Sigmoid colon (tissue), 7 donors: ENCODE measurements around the gene TVP23A. TPM values are rescaled to one million over a fixed set of nuclear protein-coding genes. Genes with fewer than 3 reads are reported as not detected.

Experiments used
- DNase-seq: peaks from one replicate; pipeline ENCODE4 v3.0.0-alpha.2; 2019
- H3K27ac ChIP-seq, 4 donors: fragments of 200-600 bp; sonication (generic); one replicate each; pipeline ENCODE4 v1.5.1; 2016 to 2019; ENCODE audit warnings: mild to moderate bottlenecking in 1 of 4
- H3K27me3 ChIP-seq, 3 donors: fragments of 200-600 bp; sonication (generic); one replicate each; pipeline ENCODE4 v1.5.1; 2019; ENCODE audit warnings: mild to moderate bottlenecking in 1 of 3
- H3K36me3 ChIP-seq, 4 donors: fragments of 200-600 bp; sonication (generic); one replicate each; pipeline ENCODE4 v1.5.1; 2016 to 2019
- H3K4me1 ChIP-seq, 4 donors: fragments of 200-600 bp; sonication (generic); one replicate each; pipeline ENCODE4 v1.5.1; 2017 to 2019
- H3K4me3 ChIP-seq, 4 donors: fragments of 200-600 bp; sonication (generic); one replicate each; pipeline ENCODE4 v1.5.1; 2017 to 2019; ENCODE audit warnings: mild to moderate bottlenecking in 2 of 4, moderate library complexity in 1 of 4
- H3K9me3 ChIP-seq, 4 donors: fragments of 200-600 bp in 3 of 4; sonication (generic) in 3 of 4; one replicate each; pipeline versions ENCODE4 v1.5.1 to v1.6.1; 2013 to 2019
- EP300 ChIP-seq, 4 donors: sonication (generic); formaldehyde crosslinking; IDR thresholded peaks; one replicate each; pipeline ENCODE4 v1.6.1; 2017; ENCODE audit warnings: antibody characterized with exemption in 4 of 4
- POLR2A ChIP-seq, 2 donors: fragments of 450-650 bp; IDR thresholded peaks; one replicate each; pipeline ENCODE4 v1.6.1; 2016; ENCODE audit warnings: antibody characterized with exemption in 2 of 2, mild to moderate bottlenecking in 2 of 2, moderate library complexity in 2 of 2
- POLR2AphosphoS5 ChIP-seq, 4 donors: sonication (generic); formaldehyde crosslinking; IDR thresholded peaks; one replicate each; pipeline ENCODE4 v1.6.1; 2017; ENCODE audit warnings: antibody characterized with exemption in 4 of 4
- WGBS, 2 donors: extraction: QIAGEN DNeasy Blood & Tissue Kit; methylation state at CpG; one replicate each; pipeline ENCODE4 v1.1.7; 2013; 5-methylcytosine and 5-hydroxymethylcytosine counted together
- intact Hi-C: fragments of 100-400 bp; cut with DNase I; formaldehyde crosslinking; loops from one replicate; pipeline ENCODE4 v1.15.1; 2023
- polyA plus RNA-seq, 3 donors: library from polyadenylated mRNA; stranded (reverse); fragments of 200-250 nt; gene quantifications; one replicate each; pipeline ENCODE4 v1.2.3, GENCODE V29; 2013
- total RNA-seq, 4 donors: library from RNA; depleted of rRNA; stranded (reverse); fragments of >200 nt; gene quantifications; one replicate each; pipeline ENCODE4 v1.1.0, GENCODE V29; 2016
- TF ChIP-seq, protein P1 (sequence below), 4 experiments: fragments of 450-650 bp in 3 of 4; fragments of 200-600 bp in 1 of 4; IDR thresholded peaks; one replicate each; pipeline ENCODE4 v1.5.1; 2016 to 2019; ENCODE audit warnings: antibody characterized with exemption in 4 of 4, mild to moderate bottlenecking in 3 of 4, moderate library complexity in 2 of 4
- donor health status: healthy with polysubstance abuse.
- donor health status: Bipolar disorder and iron deficiency.
- donor health status: healthy.

The TVP23A gene
- total and polyA plus RNA-seq, 7 donors: 0.14 to 0.98 (median 0.71) TPM; not detected in 2

DNA sequence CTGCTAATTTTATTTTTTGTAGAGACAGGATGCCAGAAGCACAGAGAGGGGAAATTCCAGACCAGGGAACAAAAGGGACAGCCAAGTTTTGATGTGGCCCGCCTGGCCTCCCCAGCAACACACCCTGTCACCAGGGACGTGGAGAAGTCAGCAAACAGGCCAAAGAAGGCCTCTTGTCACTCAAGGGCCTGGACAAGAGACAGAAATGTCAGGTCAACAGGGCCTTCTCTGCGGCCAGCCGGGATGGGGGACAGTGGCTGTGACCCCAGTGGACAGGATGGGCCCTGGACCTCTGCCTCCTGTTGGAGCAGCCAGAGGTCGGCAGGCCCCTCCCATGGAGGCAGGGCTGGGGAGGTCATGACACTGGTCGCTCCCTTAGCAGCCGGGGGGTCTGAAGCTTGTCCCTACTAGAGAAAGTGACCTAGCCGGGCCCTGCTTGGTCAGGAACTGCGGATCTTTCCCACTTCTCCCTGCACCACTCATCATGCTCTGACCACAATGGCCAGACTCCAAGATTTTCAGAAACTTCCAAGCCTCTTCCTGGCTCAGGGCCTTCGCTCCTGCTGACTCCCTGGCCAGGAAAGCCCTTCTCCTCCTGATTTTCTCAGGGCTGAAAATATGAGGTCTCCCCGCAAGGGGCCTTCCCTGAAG lies 9.2 kb upstream of the TVP23A start:
- peak in 1 of 4 donors; percentile 31 for TF ChIP-seq EP300 (IDR thresholded peaks at IDR 0.05)
- TF ChIP-seq, protein P1, sequence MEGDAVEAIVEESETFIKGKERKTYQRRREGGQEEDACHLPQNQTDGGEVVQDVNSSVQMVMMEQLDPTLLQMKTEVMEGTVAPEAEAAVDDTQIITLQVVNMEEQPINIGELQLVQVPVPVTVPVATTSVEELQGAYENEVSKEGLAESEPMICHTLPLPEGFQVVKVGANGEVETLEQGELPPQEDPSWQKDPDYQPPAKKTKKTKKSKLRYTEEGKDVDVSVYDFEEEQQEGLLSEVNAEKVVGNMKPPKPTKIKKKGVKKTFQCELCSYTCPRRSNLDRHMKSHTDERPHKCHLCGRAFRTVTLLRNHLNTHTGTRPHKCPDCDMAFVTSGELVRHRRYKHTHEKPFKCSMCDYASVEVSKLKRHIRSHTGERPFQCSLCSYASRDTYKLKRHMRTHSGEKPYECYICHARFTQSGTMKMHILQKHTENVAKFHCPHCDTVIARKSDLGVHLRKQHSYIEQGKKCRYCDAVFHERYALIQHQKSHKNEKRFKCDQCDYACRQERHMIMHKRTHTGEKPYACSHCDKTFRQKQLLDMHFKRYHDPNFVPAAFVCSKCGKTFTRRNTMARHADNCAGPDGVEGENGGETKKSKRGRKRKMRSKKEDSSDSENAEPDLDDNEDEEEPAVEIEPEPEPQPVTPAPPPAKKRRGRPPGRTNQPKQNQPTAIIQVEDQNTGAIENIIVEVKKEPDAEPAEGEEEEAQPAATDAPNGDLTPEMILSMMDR (IDR thresholded peaks at IDR 0.05): no peak
- peak in 3 of 4 donors; percentile 35 to 72 (median 36) for TF ChIP-seq POLR2AphosphoS5 (IDR thresholded peaks at IDR 0.05)
- peak overlapping the region; percentile 80 to 92 (median 92) for H3K27ac ChIP-seq
- H3K9me3 ChIP-seq: no peaks in the 10 kb centered on the region
- no peaks in the 10 kb centered on the region for H3K27me3 ChIP-seq
- DNase-seq: peak; percentile 91
- H3K36me3 ChIP-seq: no peaks in the 10 kb centered on the region
- WGBS, 2 donors: 70 to 78% methylated on average over 11 of the region's 11 CpGs
- peaks cover 3 to 32% (median 30%) of the 10 kb centered on the region in 4 donors for H3K4me1 ChIP-seq
- no peak overlapping the region for H3K4me3 ChIP-seq
- intact Hi-C loops: loop anchor here (2.0 to 10.0 kb wide), 3 partner anchors 83 to 243 kb away; partner anchors contain the start of gene EMP2

DNA sequence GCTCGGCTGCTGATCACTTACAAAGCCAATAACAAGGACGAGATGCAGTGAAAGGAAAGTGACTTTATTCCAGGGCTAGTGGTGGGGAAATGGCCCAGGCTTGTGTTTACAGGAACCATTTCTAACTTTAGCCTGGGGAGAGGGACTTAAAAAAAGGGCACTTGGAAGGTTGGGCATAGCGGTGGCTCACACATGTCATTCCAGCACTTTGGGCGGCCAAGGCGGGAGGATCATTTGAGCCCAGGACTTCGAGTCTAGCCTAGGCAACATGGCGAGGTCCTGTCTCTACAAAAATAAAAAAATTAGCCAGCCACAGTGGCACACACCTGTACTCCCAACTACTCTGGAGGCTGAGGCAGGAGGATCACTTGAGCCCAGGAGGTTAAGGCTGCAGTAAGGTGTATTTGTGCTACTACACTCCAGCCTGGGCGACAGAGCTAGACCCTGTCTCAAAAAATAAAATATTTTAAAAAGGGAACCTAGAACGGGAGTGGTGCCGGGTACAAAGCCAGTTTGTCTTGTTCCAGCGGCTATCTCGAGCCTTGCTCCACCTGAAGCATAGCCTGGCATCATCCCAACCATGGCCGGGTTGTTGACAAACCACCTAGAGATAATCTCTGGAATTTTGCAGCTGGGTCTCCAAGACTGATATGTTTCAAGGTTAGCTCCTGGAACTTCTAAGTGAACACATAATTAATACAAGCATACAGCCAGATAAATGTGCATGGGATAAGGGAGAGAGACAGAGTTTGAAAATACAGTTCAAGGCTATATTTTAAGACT lies 5.7 kb upstream of the TVP23A start:
- 56 to 80% methylated on average over 13 of the region's 13 CpGs for WGBS, 2 donors
- H3K9me3 ChIP-seq: no peaks in the 10 kb centered on the region
- no peak for DNase-seq
- no peak overlapping the region for H3K27ac ChIP-seq
- peaks cover 3 to 27% (median 24%) of the 10 kb centered on the region in 4 donors for H3K4me1 ChIP-seq
- no peaks in the 10 kb centered on the region for H3K36me3 ChIP-seq
- no peak for TF ChIP-seq POLR2A (IDR thresholded peaks at IDR 0.05)
- no peak overlapping the region for H3K4me3 ChIP-seq
- no peaks in the 10 kb centered on the region for H3K27me3 ChIP-seq
- intact Hi-C loops: loop anchor here (10.0 kb wide), 1 partner anchor 240 kb away; the partner anchor contains the start of gene EMP2

DNA sequence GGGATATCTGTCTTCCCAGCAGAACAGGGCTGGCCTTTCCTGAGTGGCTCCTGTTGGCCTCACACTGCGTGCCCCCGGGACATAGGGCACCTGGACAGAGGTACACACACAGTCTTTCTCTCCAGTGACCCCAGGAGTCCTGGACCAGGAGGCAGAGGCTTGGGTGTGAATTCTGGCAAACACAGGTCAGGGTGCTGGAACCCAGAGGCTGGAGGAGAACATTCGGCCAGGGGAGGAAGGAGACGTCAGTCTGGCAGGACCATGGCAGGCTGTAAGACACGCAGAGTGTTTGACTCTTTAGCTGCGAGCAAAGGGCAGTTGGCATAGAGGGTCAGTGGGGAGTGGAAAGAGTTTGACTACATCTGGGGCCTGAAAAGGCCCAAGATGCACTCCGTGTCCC lies 4.1 kb upstream of the TVP23A start:
- intact Hi-C loops: loop anchor here (10.0 kb wide), 1 partner anchor 238 kb away; the partner anchor contains the start of gene EMP2

DNA sequence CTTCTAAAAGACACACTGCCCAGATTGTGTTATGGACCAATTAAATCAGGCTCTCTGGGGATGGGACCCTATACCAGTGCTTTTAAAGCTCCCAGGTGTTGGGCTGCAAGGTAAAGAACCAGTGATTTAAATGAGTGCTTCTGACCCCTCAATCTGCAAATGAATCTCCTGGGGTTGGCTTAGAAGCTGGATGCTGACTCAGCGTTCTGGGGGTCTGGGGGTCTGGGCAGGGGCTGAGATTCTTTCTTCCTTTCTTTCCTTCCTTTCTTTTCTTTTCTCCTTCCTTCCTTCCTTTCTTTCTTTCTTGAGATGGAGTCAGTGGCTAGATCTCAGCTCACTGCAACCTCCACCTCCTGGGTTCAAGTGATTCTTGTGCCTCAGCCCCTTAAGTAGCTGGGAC lies 2.0 kb upstream of the TVP23A start:
- H3K27ac ChIP-seq: no peak overlapping the region
- H3K4me3 ChIP-seq: no peak overlapping the region
- H3K9me3 ChIP-seq: no peaks in the 10 kb centered on the region
- TF ChIP-seq POLR2A (IDR thresholded peaks at IDR 0.05) (no peak), POLR2AphosphoS5 (IDR thresholded peaks at IDR 0.05) (no peak), EP300 (IDR thresholded peaks at IDR 0.05) (no peak)
- TF ChIP-seq, protein P1 (IDR thresholded peaks at IDR 0.05): no peak
- no peak for DNase-seq
- intact Hi-C loops: loop anchor here (10.0 kb wide), 1 partner anchor 236 kb away; the partner anchor contains the start of gene EMP2
- peaks cover 0 to 7% (median 0%) of the 10 kb centered on the region in 4 donors for H3K4me1 ChIP-seq
- peaks cover 0 to 19% (median 12%) of the 10 kb centered on the region in 3 donors for H3K27me3 ChIP-seq
- 29 to 57% methylated on average over 1 of the region's 1 CpG for WGBS, 2 donors
- no peaks in the 10 kb centered on the region for H3K36me3 ChIP-seq

More for the DNA sequence above, 4.1 kb upstream of the TVP23A start:
- H3K36me3 ChIP-seq: no peaks in the 10 kb centered on the region
- H3K9me3 ChIP-seq: no peaks in the 10 kb centered on the region
- 93% methylated on average over 7 of the region's 7 CpGs for WGBS, 2 donors
- peaks cover 0 to 12% (median 8%) of the 10 kb centered on the region in 3 donors for H3K27me3 ChIP-seq
- no peak overlapping the region for H3K4me3 ChIP-seq
- DNase-seq: no peak
- peaks cover 2 to 18% (median 8%) of the 10 kb centered on the region in 4 donors for H3K4me1 ChIP-seq
- H3K27ac ChIP-seq: no peak overlapping the region
- TF ChIP-seq POLR2AphosphoS5 (IDR thresholded peaks at IDR 0.05) (no peak), POLR2A (IDR thresholded peaks at IDR 0.05) (no peak), EP300 (IDR thresholded peaks at IDR 0.05) (no peak)
- TF ChIP-seq, protein P1 (IDR thresholded peaks at IDR 0.05): no peak

DNA sequence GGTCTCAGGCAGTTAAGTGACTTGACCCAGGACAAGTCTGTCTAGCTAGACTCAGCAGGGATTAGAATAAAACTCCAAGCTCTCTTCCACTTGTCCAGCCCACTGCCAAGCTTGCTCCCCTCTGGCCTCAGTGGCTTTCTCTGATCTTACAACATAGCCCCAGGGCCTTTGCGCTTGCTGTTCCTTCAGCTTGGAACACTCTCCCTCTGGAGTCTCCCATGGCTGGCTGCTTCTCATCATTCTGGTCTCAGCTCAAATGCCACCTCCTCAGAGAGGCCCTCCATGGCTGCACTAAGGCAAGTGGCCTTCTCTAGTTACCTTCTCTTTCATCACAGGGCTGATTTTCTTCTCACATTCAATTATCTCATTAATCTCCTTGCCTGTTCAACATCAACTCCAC lies 1.1 kb downstream of the TVP23A start:
- Histone ChIP-seq H3K27me3 (peaks cover 0 to 19% (median 12%) of the 10 kb centered on the region in 3 donors), H3K36me3 (no peaks in the 10 kb centered on the region), H3K9me3 (no peaks in the 10 kb centered on the region), H3K27ac (no peak overlapping the region), H3K4me3 (no peak overlapping the region), H3K4me1 (peaks cover 0 to 7% (median 0%) of the 10 kb centered on the region in 4 donors)
- no peak for TF ChIP-seq POLR2AphosphoS5 (IDR thresholded peaks at IDR 0.05)
- TF ChIP-seq, protein P1 (IDR thresholded peaks at IDR 0.05): no peak
- no peak for TF ChIP-seq EP300 (IDR thresholded peaks at IDR 0.05)
- TF ChIP-seq POLR2A (IDR thresholded peaks at IDR 0.05): no peak
- no peak for DNase-seq
- WGBS, 2 donors: 100% methylated on average over 1 of the region's 1 CpG
- intact Hi-C loops: no loop called here
